Activated naive CD8-positive, alpha-beta T cell treated with anti-CD3 and anti-CD28 coated beads, Interleukin-2, amount 50 U/mL, for 24 hours (primary cell): ENCODE results near the gene KCTD19.

ENCODE experiments used
- ATAC-seq: fragments of 150-1000 bp; cut with Tn5 transposase; one replicate; pipeline ENCODE4 v1.10.0; 2021
- DNase-seq: peaks from one replicate; pipeline ENCODE4 v3.0.0; 2021
- H3K27ac Mint-ChIP-seq: one replicate; pipeline ENCODE4 v1.8.0; 2021; ENCODE audit warnings: mild to moderate bottlenecking, mixed read lengths
- H3K27me3 Mint-ChIP-seq: one replicate; pipeline ENCODE4 v1.8.0; 2021; ENCODE audit warnings: mixed read lengths
- H3K36me3 Mint-ChIP-seq: one replicate; pipeline ENCODE4 v1.8.0; 2021; ENCODE audit warnings: low read depth, mixed read lengths
- H3K4me1 Mint-ChIP-seq: one replicate; pipeline ENCODE4 v1.8.0; 2021; ENCODE audit warnings: mixed read lengths
- H3K4me3 Mint-ChIP-seq: one replicate; pipeline ENCODE4 v1.8.0; 2021; ENCODE audit warnings: mild to moderate bottlenecking, moderate library complexity, mixed read lengths
- H3K9me3 Mint-ChIP-seq: one replicate; pipeline ENCODE4 v1.8.0; 2021; ENCODE audit warnings: mixed read lengths

Gene KCTD19

GRCh38 chr16:67342616-67343015 is 16.1 kb upstream of the KCTD19 start:
- no peaks in the 10 kb centered on the region for H3K36me3 Mint-ChIP-seq
- ATAC-seq = no peak
- DNase-seq = no peak
- H3K27me3 Mint-ChIP-seq = peaks cover 11% of the 10 kb centered on the region
- H3K4me3 Mint-ChIP-seq = no peak overlapping the region
- no peaks in the 10 kb centered on the region for H3K9me3 Mint-ChIP-seq
- H3K4me1 Mint-ChIP-seq = no peaks in the 10 kb centered on the region
- no peak overlapping the region for H3K27ac Mint-ChIP-seq

GRCh38 chr16:67341250-67341649 is 14.7 kb upstream of the KCTD19 start:
- Mint-ChIP-seq H3K9me3 (no peaks in the 10 kb centered on the region), H3K36me3 (no peaks in the 10 kb centered on the region)
- ATAC-seq = no peak

GRCh38 chr16:67339453-67339852 is 12.9 kb upstream of the KCTD19 start:
- no peaks in the 10 kb centered on the region for H3K36me3 Mint-ChIP-seq
- ATAC-seq = no peak
- no peak overlapping the region for H3K4me3 Mint-ChIP-seq
- DNase-seq = no peak
- no peak overlapping the region for H3K27ac Mint-ChIP-seq
- peaks cover 11% of the 10 kb centered on the region for H3K27me3 Mint-ChIP-seq
- peaks cover 14% of the 10 kb centered on the region for H3K9me3 Mint-ChIP-seq
- H3K4me1 Mint-ChIP-seq = no peaks in the 10 kb centered on the region

More at GRCh38 chr16:67341250-67341649, 14.7 kb upstream of the KCTD19 start:
- no peak overlapping the region for H3K4me3 Mint-ChIP-seq
- H3K27me3 Mint-ChIP-seq = peaks cover 11% of the 10 kb centered on the region
- DNase-seq = no peak
- no peaks in the 10 kb centered on the region for H3K4me1 Mint-ChIP-seq
- H3K27ac Mint-ChIP-seq = no peak overlapping the region

- peaks cover 7% of the 10 kb centered on the region for H3K27me3 Mint-ChIP-seq
- DNase-seq (no peak), ATAC-seq (no peak)
Measured at GRCh38 chr16:67336648-67337047, 10.1 kb upstream of the KCTD19 start.

GRCh38 chr16:67336116-67336515 is 9.6 kb upstream of the KCTD19 start:
- no peak for DNase-seq
- Mint-ChIP-seq H3K27ac (no peak overlapping the region), H3K4me1 (no peaks in the 10 kb centered on the region), H3K4me3 (no peak overlapping the region), H3K9me3 (peaks cover 15% of the 10 kb centered on the region), H3K36me3 (no peaks in the 10 kb centered on the region), H3K27me3 (peaks cover 7% of the 10 kb centered on the region)
- ATAC-seq = no peak

More at GRCh38 chr16:67336648-67337047, 10.1 kb upstream of the KCTD19 start:
- Mint-ChIP-seq H3K9me3 (peaks cover 15% of the 10 kb centered on the region), H3K27ac (no peak overlapping the region), H3K4me3 (no peak overlapping the region), H3K4me1 (no peaks in the 10 kb centered on the region), H3K36me3 (no peaks in the 10 kb centered on the region)

- Mint-ChIP-seq H3K4me1 (no peaks in the 10 kb centered on the region), H3K27ac (no peak overlapping the region), H3K36me3 (no peaks in the 10 kb centered on the region), H3K4me3 (no peak overlapping the region), H3K27me3 (peaks cover 3% of the 10 kb centered on the region), H3K9me3 (peaks cover 15% of the 10 kb centered on the region)
- ATAC-seq (no peak), DNase-seq (no peak)
Measured at GRCh38 chr16:67333315-67333714, 6.8 kb upstream of the KCTD19 start.

- Mint-ChIP-seq H3K4me1 (peaks cover 17% of the 10 kb centered on the region), H3K36me3 (no peaks in the 10 kb centered on the region), H3K4me3 (no peak overlapping the region), H3K9me3 (peaks cover 5% of the 10 kb centered on the region), H3K27ac (no peak overlapping the region), H3K27me3 (peaks cover 10% of the 10 kb centered on the region)
- DNase-seq (no peak), ATAC-seq (no peak)
Measured at GRCh38 chr16:67329901-67330300, 3.4 kb upstream of the KCTD19 start.

- H3K36me3 Mint-ChIP-seq = no peaks in the 10 kb centered on the region
- H3K9me3 Mint-ChIP-seq = no peaks in the 10 kb centered on the region
- no peak overlapping the region for H3K27ac Mint-ChIP-seq
- peaks cover 29% of the 10 kb centered on the region for H3K27me3 Mint-ChIP-seq
- DNase-seq (no peak), ATAC-seq (no peak)
- H3K4me1 Mint-ChIP-seq = peaks cover 17% of the 10 kb centered on the region
- no peak overlapping the region for H3K4me3 Mint-ChIP-seq
Measured at GRCh38 chr16:67327743-67328142, 1.2 kb upstream of the KCTD19 start.

- peak overlapping the region; percentile 58 for H3K27ac Mint-ChIP-seq
- H3K27me3 Mint-ChIP-seq = peaks cover 41% of the 10 kb centered on the region
- H3K36me3 Mint-ChIP-seq = no peaks in the 10 kb centered on the region
- DNase-seq (no peak), ATAC-seq (no peak)
- no peaks in the 10 kb centered on the region for H3K9me3 Mint-ChIP-seq
- H3K4me1 Mint-ChIP-seq = peaks cover 17% of the 10 kb centered on the region
- H3K4me3 Mint-ChIP-seq = peak overlapping the region; percentile 83
Measured at GRCh38 chr16:67326115-67326471, 448 bp downstream of the KCTD19 start.

GRCh38 chr16:67317853-67318252 is 8.7 kb downstream of the KCTD19 start:
- Mint-ChIP-seq H3K4me3 (no peak overlapping the region), H3K27me3 (peaks cover 27% of the 10 kb centered on the region), H3K36me3 (no peaks in the 10 kb centered on the region), H3K4me1 (peaks cover 6% of the 10 kb centered on the region), H3K27ac (no peak overlapping the region), H3K9me3 (no peaks in the 10 kb centered on the region)
- ATAC-seq (no peak), DNase-seq (no peak)

- Mint-ChIP-seq H3K27me3 (peaks cover 7% of the 10 kb centered on the region), H3K4me1 (peaks cover 44% of the 10 kb centered on the region), H3K27ac (peak overlapping the region; percentile 95), H3K36me3 (peaks cover 2% of the 10 kb centered on the region), H3K9me3 (no peaks in the 10 kb centered on the region), H3K4me3 (peak overlapping the region; percentile 7)
- no peak for DNase-seq
- ATAC-seq = no peak
Measured at GRCh38 chr16:67312719-67313118, 13.8 kb downstream of the KCTD19 start.

- ATAC-seq = peak; percentile 98
Measured at GRCh38 chr16:67311607-67312488, 14.7 kb downstream of the KCTD19 start.

GRCh38 chr16:67310561-67310960 is 16.0 kb downstream of the KCTD19 start:
- H3K36me3 Mint-ChIP-seq = peaks cover 2% of the 10 kb centered on the region
- ATAC-seq (no peak), DNase-seq (no peak)
- no peaks in the 10 kb centered on the region for H3K9me3 Mint-ChIP-seq
- peaks cover 3% of the 10 kb centered on the region for H3K27me3 Mint-ChIP-seq
- peak overlapping the region; percentile 95 for H3K27ac Mint-ChIP-seq
- H3K4me3 Mint-ChIP-seq = no peak overlapping the region
- H3K4me1 Mint-ChIP-seq = peaks cover 44% of the 10 kb centered on the region

More at GRCh38 chr16:67311607-67312488, 14.7 kb downstream of the KCTD19 start:
- Mint-ChIP-seq H3K27ac (peak overlapping the region; percentile 95), H3K4me1 (peaks cover 44% of the 10 kb centered on the region), H3K9me3 (no peaks in the 10 kb centered on the region), H3K4me3 (peak overlapping the region; percentile 32), H3K27me3 (peaks cover 7% of the 10 kb centered on the region), H3K36me3 (peaks cover 2% of the 10 kb centered on the region)
- DNase-seq = peak; percentile 82

- no peak for DNase-seq
- peaks cover 17% of the 10 kb centered on the region for H3K4me1 Mint-ChIP-seq
Measured at GRCh38 chr16:67305216-67306071, 21.1 kb downstream of the KCTD19 start.

GRCh38 chr16:67304020-67304419 is 22.5 kb downstream of the KCTD19 start:
- no peak overlapping the region for H3K4me3 Mint-ChIP-seq
- peaks cover 2% of the 10 kb centered on the region for H3K36me3 Mint-ChIP-seq
- H3K4me1 Mint-ChIP-seq = peaks cover 5% of the 10 kb centered on the region
- no peaks in the 10 kb centered on the region for H3K9me3 Mint-ChIP-seq
- peaks cover 5% of the 10 kb centered on the region for H3K27me3 Mint-ChIP-seq
- no peak for ATAC-seq
- H3K27ac Mint-ChIP-seq = no peak overlapping the region
- no peak for DNase-seq

More at GRCh38 chr16:67305216-67306071, 21.1 kb downstream of the KCTD19 start:
- peaks cover 5% of the 10 kb centered on the region for H3K27me3 Mint-ChIP-seq
- peaks cover 2% of the 10 kb centered on the region for H3K36me3 Mint-ChIP-seq
- H3K27ac Mint-ChIP-seq = no peak overlapping the region
- H3K9me3 Mint-ChIP-seq = no peaks in the 10 kb centered on the region
- H3K4me3 Mint-ChIP-seq = no peak overlapping the region
- ATAC-seq = no peak
